HG03135 (cell line): ENCODE results near the gene CPA2.
"Not testable (repeated sequence)": the region's sequence is repeated elsewhere in the genome, so short reads cannot be mapped to it uniquely, and the experiment has no call there.

Experiments
- ATAC-seq: cut with Tn5 transposase; IDR thresholded peaks from one replicate; pipeline ENCODE4 v1.9.1; 2021; ENCODE audit warnings: mild to moderate bottlenecking, moderate library complexity; ENCODE audit not compliant: unreplicated experiment

Gene CPA2

GRCh38 chr7:130266258-130266960, at the start of gene CPA2:
Gene CPA2, plus strand, starts transcription at chr7:130266863. Its CDS starts 19 bp downstream, at chr7:130266882.
- ATAC-seq: no peak

- no peak for ATAC-seq
Observed at GRCh38 chr7:130218806-130219620, 47.6 kb upstream of the CPA2 start.

GRCh38 chr7:130219871-130220270, 46.8 kb upstream of the CPA2 start:
- ATAC-seq: no peak

GRCh38 chr7:130221746-130222145, 44.9 kb upstream of the CPA2 start:
- no peak for ATAC-seq

- ATAC-seq: no peak
Observed at GRCh38 chr7:130223646-130224045, 43.0 kb upstream of the CPA2 start.

- ATAC-seq: no peak
Observed at GRCh38 chr7:130224210-130224609, 42.5 kb upstream of the CPA2 start.

- ATAC-seq: not testable (repeated sequence)
Observed at GRCh38 chr7:130224923-130225322, 41.7 kb upstream of the CPA2 start.

GRCh38 chr7:130226333-130226732, 40.3 kb upstream of the CPA2 start:
- no peak for ATAC-seq

GRCh38 chr7:130227883-130228575, 38.6 kb upstream of the CPA2 start:
- no peak for ATAC-seq

- ATAC-seq: no peak
Observed at GRCh38 chr7:130228840-130229502, 37.7 kb upstream of the CPA2 start.

GRCh38 chr7:130229981-130230380, 36.7 kb upstream of the CPA2 start:
- ATAC-seq: not testable (repeated sequence)

- ATAC-seq: no peak
Observed at GRCh38 chr7:130231792-130232191, 34.9 kb upstream of the CPA2 start.

- no peak for ATAC-seq
Observed at GRCh38 chr7:130232209-130232608, 34.5 kb upstream of the CPA2 start.

- no peak for ATAC-seq
Observed at GRCh38 chr7:130234078-130234477, 32.6 kb upstream of the CPA2 start.

GRCh38 chr7:130236361-130236760, 30.3 kb upstream of the CPA2 start:
- not testable (repeated sequence) for ATAC-seq

GRCh38 chr7:130240240-130240639, 26.4 kb upstream of the CPA2 start:
- no peak for ATAC-seq

GRCh38 chr7:130242198-130243014, 24.3 kb upstream of the CPA2 start:
- no peak for ATAC-seq

GRCh38 chr7:130243486-130243885, 23.2 kb upstream of the CPA2 start:
- ATAC-seq: not testable (repeated sequence)

GRCh38 chr7:130246491-130246890, 20.2 kb upstream of the CPA2 start:
- not testable (repeated sequence) for ATAC-seq

GRCh38 chr7:130248842-130249241, 17.8 kb upstream of the CPA2 start:
- not testable (repeated sequence) for ATAC-seq
